Measurements from ENCODE around the gene ATG16L2.
"Not testable (repeated sequence)": the region's sequence is repeated elsewhere in the genome, so short reads cannot be mapped to it uniquely, and the experiment has no call there.

The ATG16L2 gene

GRCh38 chr11:72779495-72780128 is 34.6 kb upstream of the ATG16L2 start:
- no peak for DNase-seq

- no peak for DNase-seq
Measured at GRCh38 chr11:72780296-72781062, 33.7 kb upstream of the ATG16L2 start.

GRCh38 chr11:72781063-72781312 is 33.2 kb upstream of the ATG16L2 start:
- no peak for DNase-seq

DNA sequence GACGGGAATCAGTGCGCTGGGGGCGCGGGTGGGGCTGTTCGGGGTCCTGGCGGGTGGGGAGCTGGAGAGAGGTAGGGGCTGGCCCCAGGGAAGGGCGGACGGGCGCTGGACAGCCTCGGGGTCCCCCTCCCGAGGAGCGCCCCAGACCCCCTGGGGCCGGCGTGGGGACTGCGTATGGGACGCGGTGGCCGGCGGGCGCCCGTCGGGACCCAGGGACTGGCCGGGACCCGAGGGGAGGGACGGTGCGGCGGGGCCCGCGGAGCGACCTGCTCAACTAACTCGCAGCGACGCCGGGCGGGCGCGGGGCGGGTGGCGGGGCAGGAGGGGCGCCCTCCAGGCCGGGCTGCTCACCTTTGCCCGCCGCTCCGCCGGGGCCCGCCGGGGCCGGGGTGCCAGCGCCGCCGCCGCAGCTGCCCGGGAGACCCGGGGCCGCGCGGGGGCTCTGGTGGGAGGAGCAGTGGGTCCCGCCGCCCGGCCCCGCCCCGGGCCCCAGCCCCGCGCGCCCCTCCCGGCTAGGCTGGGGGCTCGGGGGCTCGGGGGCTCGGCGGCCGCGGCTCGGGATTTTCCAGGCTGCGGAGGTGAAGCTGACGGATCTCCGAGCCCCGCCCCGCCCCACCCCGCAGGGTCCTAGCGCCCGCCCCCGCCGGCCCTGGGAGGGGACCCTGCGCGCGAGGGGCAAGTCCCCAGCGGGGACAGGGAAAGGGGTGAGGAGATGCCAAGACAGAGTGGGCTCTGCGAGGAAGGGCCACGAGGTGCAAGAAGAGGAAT is 32.7 kb upstream of the ATG16L2 start:
- no peak for DNase-seq

GRCh38 chr11:72782081-72782920 is 31.9 kb upstream of the ATG16L2 start:
- peak; percentile 16 for DNase-seq

DNA sequence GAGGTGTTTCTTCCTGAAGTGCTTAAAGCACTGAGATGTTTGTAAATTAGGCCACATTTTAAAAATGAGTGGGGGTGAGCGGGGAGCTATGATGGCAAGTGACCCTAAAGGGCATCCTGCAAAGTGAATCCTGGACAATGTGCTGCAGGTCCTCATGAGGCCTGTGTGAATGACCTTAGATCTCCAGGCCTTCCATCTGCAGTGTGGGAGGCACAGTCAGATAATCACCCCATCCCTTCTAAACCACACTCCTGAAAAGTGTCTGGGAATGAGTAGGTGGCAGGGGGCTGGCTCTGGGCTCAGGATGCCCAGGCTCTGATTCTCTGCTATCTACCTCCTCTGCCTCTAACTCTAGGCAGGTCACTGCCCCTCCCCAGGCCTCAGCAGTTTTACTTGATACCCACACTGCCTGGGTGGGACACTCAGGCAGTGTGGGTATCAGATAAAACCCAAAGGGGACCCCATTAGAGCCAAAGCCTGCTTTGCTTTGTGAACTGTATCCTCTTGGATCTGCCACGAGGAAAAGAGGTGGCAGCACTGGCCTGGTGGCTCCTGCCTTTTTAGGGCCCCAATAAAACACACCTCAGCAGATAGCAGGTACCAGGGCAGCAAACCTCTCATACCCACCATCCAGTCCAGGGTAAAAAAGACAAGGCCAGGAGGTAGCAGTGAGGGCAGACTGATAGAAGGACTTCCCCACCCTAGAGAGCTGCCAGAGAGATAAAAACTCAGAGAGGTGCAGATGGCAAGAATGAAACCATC is 30.9 kb upstream of the ATG16L2 start:
- DNase-seq: no peak

DNA sequence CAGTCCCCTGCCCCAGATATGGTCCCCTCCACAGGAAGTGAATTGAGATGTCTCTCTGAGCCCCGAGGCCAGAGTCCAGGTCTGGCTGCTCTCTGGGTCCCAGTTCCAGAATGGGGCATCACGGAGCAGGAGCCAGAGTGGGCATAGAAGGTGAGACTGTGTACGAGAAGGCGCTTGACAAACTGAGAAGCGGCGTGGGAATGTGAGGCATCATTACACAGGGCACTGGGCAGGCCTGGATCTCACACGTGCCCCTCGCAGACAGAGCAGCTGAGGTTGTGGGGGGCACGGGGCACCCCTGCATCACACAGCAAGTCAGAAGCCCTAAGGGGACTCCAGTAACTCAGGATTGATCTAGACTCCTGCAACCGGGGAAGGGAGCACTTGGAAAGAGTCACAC is 29.5 kb upstream of the ATG16L2 start:
- DNase-seq: no peak

- peak; percentile 30 for DNase-seq
Measured at GRCh38 chr11:72786305-72787215, 27.7 kb upstream of the ATG16L2 start.

DNA sequence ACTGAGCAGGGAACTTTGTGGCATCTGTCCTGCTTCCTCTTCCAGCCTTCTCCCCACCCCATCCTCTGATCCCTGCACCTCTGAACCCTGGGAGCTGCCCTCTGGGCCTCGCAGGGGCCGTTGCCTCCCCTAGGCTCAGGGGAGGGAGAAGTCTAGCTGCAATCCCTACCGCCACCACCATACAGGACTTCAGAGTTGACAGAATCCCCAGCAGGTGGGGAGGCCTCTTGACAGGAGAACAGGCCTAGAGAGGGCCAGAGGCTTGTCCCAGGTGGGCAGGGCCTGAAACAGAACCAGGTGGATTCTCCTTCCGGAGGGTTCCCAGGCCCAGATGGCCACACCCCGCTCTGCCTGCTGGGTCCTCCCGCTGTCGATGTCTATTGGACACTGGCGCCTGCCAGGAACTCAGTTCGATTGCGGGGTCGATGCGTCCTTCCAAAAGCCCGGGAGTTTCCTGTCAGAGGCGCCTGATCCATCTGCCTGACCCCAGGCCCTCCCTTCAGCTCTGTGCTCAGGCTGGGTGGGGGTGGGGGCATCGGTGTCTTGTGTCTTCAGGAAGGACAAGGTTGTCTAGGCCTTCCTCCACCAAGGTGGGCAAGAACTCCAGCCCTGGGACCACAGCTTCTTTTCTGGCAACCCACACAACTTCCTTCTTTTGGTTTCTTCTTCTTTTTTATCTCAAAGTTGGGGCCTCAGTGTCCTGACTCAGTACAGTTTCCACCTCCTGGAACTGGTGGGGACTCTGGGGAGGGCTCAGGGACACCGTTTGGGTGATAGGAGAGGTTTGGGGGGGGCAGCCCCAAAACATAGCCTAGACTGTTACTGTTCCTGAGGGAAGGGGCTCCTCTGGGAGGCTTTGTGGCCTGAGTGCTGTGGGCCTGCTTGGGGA is 26.8 kb upstream of the ATG16L2 start:
- peak; percentile 55 for DNase-seq

DNA sequence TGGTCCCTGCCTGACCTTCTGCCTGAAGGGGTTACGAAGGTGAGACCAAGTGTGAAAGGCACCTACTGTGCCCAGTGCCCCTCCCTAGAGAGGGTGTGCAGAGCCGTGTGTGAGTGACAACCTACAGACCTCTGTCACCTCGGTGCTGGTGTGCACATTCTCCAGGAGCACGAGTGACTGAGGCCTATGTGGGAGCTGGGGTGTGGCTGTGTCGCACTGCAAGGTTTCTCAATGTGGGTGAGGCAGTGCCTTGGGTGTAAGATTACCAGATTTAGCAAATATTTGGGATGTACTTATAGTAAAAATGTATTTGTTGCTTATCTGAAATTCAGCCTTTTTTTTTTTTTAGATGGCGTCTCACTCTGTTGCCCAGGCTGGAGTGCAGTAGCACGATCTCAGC is 26.0 kb upstream of the ATG16L2 start:
- DNase-seq: no peak

DNA sequence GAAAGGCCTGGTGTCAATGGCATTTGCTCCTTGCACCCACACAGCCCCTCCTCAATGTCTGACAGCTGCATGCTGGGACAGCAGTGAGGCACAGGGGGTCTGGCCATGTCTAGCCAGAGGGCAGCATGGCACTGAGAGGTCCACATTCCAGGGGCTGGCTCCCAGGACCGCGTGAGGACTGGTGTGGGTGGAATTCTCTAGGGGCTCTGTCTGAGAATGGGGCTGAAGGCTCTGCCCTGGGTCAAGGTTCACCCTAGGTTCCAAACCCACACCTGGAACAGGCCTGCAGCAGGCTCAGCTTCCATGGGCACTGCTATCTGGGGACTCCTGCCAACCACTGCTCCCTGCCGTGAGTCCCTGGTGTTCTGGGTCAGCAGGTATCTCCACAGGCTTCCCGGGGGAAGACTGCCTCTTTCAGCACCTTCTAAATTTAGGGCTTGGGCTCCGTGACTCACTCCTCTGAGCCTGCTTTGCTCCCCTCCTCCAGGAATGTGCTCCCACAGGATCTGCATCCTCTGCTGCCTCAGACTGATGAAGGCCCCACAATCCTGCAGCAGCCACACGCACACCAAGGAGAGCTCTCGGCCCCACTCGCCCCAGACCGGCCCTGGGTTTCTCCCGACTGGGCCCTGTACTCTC is 24.6 kb upstream of the ATG16L2 start:
- no peak for DNase-seq

GRCh38 chr11:72791228-72791627 is 23.0 kb upstream of the ATG16L2 start:
- not testable (repeated sequence) for DNase-seq

DNA sequence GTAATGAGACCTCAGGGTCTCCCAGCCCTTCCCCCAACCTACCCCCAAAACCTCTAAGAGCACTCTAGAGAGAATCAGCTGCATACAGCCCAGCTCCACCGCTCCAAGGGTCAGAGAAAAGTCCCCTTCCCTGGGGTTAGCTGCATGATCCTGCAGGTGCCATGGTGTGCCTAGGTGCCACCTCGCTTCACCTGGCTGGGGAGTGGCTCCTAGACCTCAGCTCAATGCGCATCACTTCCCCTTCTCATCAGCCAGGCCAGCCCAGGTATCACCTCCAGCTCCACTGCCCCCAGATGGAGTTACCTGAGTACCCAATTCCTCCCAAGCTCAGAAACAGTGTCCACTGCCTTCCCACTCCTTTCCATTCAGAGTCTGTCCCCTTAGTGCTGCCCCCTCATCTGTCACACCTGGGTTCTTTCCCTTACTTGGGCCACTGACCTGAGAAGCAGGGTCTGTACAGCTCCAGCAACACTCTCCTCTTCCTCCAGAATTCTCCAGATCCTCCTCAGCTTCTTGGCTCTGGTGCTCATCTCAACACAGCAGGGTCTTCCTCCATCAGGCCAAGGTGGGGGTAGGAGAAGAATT is 21.7 kb upstream of the ATG16L2 start:
- DNase-seq: no peak

- DNase-seq: no peak
Measured at GRCh38 chr11:72793076-72793424, 21.2 kb upstream of the ATG16L2 start.

- peak; percentile 92 for DNase-seq
Measured at GRCh38 chr11:72793425-72794367, 20.5 kb upstream of the ATG16L2 start, which contains the start of gene STARD10. TSS of gene STARD10 (minus strand) at chr11:72794047. CDS start at chr11:72781181, 12,866 bp downstream.

GRCh38 chr11:72798361-72798760 is 15.8 kb upstream of the ATG16L2 start:
- DNase-seq: no peak

GRCh38 chr11:72799441-72799840 is 14.8 kb upstream of the ATG16L2 start:
- no peak for DNase-seq

- DNase-seq: no peak
Measured at GRCh38 chr11:72802822-72803221, 11.4 kb upstream of the ATG16L2 start.

Measured in SHP77 treated with DMSO at 0.1 percent for 48 hours (cell line).